Neural progenitor cell (in vitro differentiated cells): ENCODE data around the gene FRYL.

Experiments
- EZH2phosphoT487 ChIP-seq: fragments of 200-600 bp; sonication (generic); IDR thresholded peaks from 2 replicates; pipeline ENCODE4 v1.6.1; 2017; ENCODE audit warnings: antibody characterized with exemption
- TF ChIP-seq, protein P1 (sequence below): fragments of 200-600 bp; sonication (generic); IDR thresholded peaks from 2 replicates; pipeline ENCODE4 v1.5.1; 2017; ENCODE audit warnings: antibody characterized with exemption, mild to moderate bottlenecking

DNA sequence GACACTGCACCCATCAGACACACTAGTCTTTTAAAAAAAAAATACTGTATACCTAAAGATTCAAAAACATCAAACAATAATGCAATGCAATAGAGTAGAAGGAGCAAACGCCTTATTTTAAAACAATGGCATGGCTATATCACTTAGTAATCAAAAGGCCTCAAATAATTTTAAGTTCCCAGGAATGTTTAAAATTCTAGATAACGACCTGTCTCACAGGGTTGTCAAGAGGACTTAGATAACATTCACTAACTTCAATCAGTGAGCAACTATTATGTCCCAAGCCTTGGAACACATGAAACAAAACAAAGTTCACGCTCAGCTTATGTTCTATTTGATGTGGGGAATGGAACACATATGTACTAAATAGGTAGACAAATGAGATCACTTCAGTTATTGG, 106.5 kb downstream of the FRYL start:
- TF ChIP-seq, protein P1, sequence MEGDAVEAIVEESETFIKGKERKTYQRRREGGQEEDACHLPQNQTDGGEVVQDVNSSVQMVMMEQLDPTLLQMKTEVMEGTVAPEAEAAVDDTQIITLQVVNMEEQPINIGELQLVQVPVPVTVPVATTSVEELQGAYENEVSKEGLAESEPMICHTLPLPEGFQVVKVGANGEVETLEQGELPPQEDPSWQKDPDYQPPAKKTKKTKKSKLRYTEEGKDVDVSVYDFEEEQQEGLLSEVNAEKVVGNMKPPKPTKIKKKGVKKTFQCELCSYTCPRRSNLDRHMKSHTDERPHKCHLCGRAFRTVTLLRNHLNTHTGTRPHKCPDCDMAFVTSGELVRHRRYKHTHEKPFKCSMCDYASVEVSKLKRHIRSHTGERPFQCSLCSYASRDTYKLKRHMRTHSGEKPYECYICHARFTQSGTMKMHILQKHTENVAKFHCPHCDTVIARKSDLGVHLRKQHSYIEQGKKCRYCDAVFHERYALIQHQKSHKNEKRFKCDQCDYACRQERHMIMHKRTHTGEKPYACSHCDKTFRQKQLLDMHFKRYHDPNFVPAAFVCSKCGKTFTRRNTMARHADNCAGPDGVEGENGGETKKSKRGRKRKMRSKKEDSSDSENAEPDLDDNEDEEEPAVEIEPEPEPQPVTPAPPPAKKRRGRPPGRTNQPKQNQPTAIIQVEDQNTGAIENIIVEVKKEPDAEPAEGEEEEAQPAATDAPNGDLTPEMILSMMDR = no peak
- no peak for TF ChIP-seq EZH2phosphoT487
